HG02884 (cell line): ENCODE data around the gene RD3L.
"Not testable (repeated sequence)": the region's sequence is repeated elsewhere in the genome, so short reads cannot be mapped to it uniquely, and the experiment has no call there.

Experiments
- ATAC-seq: cut with Tn5 transposase; IDR thresholded peaks from one replicate; pipeline ENCODE4 v1.9.1; 2021; ENCODE audit warnings: mild to moderate bottlenecking, moderate library complexity; ENCODE audit not compliant: unreplicated experiment

RD3L gene

DNA sequence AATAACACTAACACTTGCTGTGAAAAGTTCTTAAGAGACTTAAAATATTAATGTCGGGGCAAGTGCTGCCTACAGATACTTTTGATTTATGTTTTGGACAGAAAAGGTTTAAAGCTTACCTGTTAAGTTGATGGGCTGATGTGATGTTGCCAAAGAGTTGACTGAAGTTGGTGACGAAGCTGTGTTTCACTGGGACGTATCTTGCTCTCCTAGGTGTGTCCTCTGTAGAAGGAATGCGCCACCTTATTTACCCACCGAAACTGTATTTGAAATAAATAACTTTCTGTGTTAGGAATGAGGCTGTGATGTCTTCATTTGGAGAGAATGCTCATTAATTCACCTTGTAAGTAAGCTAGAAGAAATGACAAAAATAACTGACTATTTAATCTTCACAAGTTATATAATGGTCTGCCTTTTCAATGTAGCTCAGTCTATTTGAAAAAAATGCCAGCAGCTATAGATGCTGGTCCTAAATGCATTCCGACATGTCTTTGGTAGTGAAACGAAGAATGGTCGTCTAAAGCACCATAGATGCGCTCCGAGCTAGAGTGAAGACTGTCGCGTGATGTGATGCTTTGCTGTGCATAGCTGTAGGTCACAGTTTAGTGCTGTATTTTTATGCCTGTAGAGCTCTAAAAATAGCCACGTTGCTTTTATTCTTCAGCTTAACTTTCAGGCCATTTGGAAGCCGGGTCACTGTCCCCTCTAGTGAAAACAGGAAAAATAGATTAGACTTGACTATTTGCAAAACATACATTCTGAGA lies at the start of gene RD3L:
Gene RD3L, minus strand, starts transcription at position 557 of the 764 bp plus-strand sequence. CDS start 834 bp downstream, outside the sequence.
- ATAC-seq, result no peak

DNA sequence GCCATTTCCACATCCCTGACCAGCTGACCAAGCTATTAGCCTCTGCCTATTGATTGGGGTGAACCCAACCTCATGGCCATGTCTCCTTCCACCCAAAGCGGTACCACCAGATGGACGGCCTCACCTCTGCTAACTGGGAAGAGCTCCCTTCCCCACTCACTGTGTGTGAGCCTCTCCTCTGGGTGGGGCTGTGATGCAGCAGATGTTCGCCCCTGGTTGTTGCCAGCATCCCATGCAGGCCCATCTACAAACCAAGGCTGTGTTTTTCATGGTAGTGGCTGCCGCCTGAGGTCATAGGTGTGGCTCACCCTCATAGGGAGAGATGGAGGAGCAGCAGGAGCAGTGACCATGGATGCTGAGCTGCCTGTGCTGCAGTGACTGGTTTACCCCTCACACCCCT lies 47.6 kb upstream of the RD3L start:
- no peak for ATAC-seq

DNA sequence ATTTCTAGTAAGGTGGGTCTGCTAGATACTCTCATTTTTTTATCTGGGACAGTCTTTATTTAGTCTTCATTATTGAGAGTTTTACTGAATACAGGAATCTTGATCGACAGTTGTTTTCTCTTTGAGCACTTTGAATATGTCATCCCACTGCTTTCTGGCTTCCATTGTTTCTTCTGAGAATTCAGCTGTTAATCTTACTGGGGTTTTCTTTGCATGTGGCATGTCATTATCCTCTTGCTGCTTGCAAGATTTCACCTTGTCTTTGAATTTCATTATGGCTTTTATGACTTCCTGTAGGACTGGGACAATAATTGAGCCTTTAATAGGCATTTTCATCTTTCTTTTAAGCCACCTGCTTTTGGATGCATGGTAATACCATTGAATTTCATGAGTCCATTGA lies 46.7 kb upstream of the RD3L start:
- ATAC-seq, result no peak

DNA sequence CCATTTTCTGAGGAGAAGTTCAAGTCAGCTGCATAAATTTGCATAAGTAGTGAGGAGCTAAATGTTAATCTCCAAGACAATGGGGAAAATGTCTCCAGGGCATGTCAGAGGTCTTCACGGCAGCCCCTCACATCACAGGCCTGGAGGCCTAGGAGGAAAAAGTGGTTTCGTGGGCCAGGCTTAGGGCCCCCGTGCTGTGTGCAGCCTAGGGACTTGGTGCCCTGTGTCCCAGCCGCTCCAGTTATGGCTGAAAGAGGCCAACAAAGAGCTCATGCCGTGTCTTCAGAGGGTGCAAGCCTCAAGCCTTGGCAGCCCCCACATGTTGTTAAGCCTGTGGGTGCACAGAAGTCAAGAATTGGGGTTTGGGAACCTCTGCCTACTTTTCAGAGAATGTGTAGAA lies 41.9 kb upstream of the RD3L start:
- ATAC-seq, result no peak

DNA sequence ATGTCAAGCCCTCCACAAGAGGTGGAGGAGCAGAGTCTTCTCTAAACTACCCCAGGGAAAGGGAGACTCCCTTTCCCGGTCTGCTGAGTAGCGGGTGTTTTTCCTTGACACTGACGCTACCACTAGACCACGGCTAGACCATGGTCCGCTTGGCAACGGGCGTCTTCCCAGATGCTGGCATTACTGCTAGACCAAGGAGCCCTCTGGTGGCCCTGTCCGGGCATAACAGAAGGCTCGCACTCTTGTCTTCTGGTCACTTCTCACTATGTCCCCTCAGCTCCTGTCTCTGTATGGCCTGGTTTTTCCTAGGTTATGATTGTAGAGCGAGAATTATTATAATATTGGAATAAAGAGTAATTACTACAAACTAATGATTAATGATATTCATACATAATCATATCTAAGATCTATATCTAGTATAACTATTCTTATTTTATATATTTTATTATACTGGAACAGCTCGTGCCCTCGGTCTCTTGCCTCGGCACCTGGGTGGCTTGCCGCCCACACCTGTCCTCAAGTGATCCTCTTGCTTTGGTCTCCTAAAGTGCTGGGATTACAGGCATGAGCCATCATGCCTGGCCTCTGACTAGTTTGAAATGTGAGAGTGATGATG lies 38.4 kb upstream of the RD3L start:
- not testable (repeated sequence) for ATAC-seq

GRCh38 chr14:103974575-103974974 lies 32.2 kb upstream of the RD3L start:
- no peak for ATAC-seq

- no peak for ATAC-seq
Measured at GRCh38 chr14:103973354-103973753, 31.0 kb upstream of the RD3L start.

DNA sequence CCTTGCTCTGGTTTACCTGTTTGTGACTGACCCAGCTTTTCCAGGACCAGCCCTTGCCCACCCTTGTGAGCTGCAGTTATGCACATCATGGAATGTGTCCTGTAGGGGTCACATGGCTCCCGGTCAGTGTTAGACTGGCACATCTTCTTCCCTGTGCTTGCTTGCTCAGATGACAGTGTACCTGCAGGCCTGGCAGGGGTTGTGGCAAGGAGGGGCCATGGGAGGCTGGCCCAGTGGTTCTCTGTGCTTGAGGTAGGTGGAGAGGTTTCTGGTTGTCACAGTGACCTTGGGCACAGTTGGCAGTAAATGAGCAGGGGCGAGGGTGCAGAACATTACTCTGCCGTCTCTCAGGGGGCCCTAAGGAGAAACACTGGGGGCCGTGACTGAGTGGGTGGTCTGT lies 27.6 kb upstream of the RD3L start:
- ATAC-seq, result no peak

GRCh38 chr14:103966631-103967030 lies 24.3 kb upstream of the RD3L start:
- no peak for ATAC-seq

DNA sequence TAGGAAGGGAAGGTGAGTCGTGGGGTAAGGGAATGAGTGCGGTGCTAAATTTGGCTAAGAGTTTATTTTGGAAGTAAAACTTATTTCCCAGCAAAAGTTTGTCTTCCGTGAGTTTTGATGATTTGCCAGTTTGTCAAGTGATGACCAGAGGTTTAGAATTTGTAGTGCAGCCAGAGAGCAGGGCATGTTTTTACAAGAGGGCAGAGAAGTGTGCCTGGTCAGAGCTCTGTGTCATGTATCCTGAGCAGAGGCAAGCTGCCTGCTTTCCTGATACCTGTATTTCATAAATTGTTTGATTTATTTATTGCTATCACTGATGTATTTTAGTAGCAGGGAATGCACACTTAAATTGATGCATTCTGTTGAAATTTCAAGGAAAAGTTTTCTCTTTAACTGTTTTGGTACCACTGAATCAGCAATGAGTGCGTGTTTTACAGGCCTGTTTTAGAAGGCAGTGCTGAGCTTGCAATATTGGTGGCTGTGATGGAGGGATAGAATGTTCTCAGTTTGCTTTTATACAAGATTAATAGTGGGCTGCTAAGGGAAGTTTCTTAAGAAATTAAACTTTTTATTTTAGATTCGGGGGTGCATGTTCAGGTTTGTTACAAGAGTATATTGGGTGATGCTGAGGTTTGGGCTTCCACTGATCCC lies 19.7 kb upstream of the RD3L start:
- ATAC-seq, result no peak

DNA sequence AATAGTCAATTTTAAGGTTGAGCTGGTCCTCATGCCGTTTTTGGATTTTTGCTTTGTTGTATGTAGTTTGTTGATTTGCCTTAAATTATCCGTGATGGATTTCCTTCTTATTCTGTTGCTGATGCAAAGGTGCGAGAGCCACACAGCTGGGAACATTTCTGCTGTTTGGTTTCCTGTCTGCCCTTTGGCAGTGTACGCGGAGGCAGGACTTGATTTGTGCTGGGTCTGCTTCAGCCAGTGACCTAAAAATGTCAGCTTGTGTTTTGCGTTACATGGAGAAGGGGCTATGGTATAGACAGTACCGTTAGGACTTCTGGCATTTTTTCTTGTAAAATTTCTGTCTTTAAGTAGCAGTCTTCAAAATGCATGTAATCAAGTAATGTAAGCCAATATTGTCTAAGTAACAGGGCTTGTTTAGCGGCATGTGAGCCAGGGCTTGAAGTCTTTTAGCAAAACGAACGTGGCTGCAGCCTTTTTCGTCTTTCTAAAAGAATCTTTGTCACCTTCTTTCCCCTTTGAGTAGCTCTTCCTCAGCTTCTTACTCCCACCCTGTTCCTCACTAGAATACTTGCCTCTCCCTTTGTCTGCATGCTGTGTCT lies 18.2 kb upstream of the RD3L start:
- ATAC-seq, result no peak

GRCh38 chr14:103949131-103949790 lies 6.9 kb upstream of the RD3L start:
- ATAC-seq, result no peak

GRCh38 chr14:103948442-103948841 lies 6.1 kb upstream of the RD3L start:
- ATAC-seq, result no peak

DNA sequence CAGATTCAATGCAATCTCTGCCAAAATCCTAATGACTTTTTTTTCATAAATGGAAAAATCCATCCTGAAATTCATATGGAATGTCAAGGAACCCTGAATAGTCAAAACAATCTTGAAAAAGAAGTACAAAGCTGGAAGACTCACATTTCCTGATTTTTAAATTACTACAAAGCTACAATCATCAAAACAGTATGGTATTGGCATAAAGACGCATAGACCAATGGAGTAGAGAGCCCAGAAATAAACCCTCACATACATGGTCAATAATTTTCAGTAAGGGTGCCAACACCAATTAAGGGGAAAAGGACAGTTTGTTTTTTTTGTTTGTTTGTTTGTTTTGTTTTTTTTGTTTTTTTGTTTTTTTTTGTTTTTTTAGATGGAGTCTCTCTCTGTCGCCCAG lies 4.6 kb upstream of the RD3L start:
- ATAC-seq, result no peak

GRCh38 chr14:103943673-103944072 lies 1.3 kb upstream of the RD3L start:
- ATAC-seq, result no peak

GRCh38 chr14:103941462-103941861 lies 867 bp downstream of the RD3L start:
- no peak for ATAC-seq

DNA sequence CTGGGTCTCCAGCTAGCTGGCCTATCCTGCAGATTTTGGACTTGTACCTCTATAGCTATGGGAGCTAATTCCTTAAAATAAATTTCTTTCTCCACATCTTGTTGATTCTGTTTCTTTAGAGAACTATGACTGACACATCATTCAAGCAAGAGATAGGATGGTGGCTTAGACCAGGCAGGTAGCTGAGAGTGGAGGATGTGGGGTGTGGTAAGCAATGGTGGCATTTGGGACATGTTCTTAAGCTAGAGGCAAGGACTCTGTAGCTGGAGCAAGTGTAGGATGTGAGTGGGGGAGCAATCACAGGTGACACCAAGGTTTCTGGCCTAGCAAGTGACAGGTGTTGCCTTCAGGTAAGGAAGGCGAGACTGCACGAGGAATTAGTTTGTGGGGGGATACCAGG lies 7.2 kb downstream of the RD3L start:
- ATAC-seq, result no peak

DNA sequence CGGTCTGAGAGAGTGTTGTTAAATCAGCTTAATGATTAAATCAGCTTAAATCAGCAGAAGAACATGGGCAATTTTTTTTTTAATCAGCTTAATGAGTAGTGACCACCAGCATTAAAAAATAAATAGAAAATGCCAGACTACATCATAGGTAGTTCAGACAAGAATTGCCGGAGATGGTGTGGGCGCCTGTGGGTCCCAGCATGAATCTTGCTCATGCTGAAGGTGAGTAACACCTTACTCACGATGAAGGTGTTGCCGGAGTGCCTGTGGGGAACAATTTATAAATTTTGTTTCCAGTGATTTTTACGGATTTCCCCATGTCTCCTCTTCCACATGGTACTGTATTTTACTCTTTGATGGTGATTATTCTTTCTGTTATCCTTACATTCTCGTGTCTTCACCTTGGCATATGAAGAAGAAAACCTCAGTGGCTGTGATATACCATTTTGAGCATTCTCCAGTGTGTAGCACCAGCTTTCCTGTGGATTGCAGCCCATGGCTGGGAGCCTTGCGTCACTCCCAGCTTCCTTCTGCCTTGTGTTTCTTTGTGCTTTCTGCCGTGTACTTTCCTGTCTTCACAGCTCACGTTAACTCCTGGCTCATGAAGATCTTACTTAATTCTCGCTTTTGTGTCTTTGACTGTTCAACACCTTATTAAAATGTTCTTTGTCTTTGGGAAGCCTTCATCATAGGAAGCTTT lies 9.4 kb downstream of the RD3L start:
- no peak for ATAC-seq

DNA sequence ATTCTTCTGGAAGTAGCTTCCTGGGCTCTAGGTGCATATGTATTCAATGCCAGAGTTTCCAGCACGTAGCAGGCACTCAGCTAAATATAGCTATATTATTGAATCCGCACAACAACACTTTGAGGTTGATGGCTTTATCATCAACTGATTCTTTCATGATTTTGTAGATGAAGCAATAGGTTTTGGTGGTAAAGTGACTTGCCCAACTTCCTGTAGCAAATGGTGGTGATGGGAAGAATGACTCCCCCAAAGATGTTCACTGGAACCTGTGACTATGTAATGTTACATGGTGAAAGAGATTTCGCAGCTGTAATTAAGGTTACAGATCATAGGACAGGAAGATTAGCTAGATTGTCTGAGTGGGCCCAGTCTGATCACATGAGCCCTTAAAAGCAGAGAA lies 10.9 kb downstream of the RD3L start:
- no peak for ATAC-seq

- no peak for ATAC-seq
Measured at GRCh38 chr14:103930051-103930604, 12.2 kb downstream of the RD3L start.
